ENCODE data around the gene KLK8. TPM values are rescaled to one million over a fixed set of nuclear protein-coding genes. Genes with fewer than 3 reads are reported as not detected.
"Not testable (repeated sequence)": the region's sequence is repeated elsewhere in the genome, so short reads cannot be mapped to it uniquely, and the experiment has no call there.

KLK8 gene
- total RNA-seq, 1 donor from 2014 or later: not detected

GRCh38 chr19:50975766-50976165, 25.6 kb downstream of the KLK8 start:
- no peak for TF ChIP-seq CTCF (IDR thresholded peaks at IDR 0.05; ENCODE audit: unreplicated experiment)
- no peaks in the 10 kb centered on the region for H3K4me1 Mint-ChIP-seq (ENCODE audit: unreplicated experiment)
- H3K4me3 Mint-ChIP-seq (ENCODE audit: unreplicated experiment): no peak overlapping the region
- no peak for DNase-seq (ENCODE audit: low spot score)
- peaks cover 7% of the 10 kb centered on the region for H3K27me3 Mint-ChIP-seq (ENCODE audit: unreplicated experiment)
- H3K27ac Mint-ChIP-seq (ENCODE audit: unreplicated experiment): no peak overlapping the region
- H3K9me3 Mint-ChIP-seq (ENCODE audit: unreplicated experiment): no peaks in the 10 kb centered on the region
- H3K36me3 Mint-ChIP-seq (ENCODE audit: low read depth, unreplicated experiment): no peaks in the 10 kb centered on the region

GRCh38 chr19:50974702-50975556, 26.5 kb downstream of the KLK8 start:
- no peak for TF ChIP-seq CTCF (IDR thresholded peaks at IDR 0.05; ENCODE audit: unreplicated experiment)
- H3K9me3 Mint-ChIP-seq (ENCODE audit: unreplicated experiment): no peaks in the 10 kb centered on the region
- peaks cover 5% of the 10 kb centered on the region for H3K27me3 Mint-ChIP-seq (ENCODE audit: unreplicated experiment)
- H3K4me3 Mint-ChIP-seq (ENCODE audit: unreplicated experiment): no peak overlapping the region
- no peaks in the 10 kb centered on the region for H3K36me3 Mint-ChIP-seq (ENCODE audit: low read depth, unreplicated experiment)
- H3K27ac Mint-ChIP-seq (ENCODE audit: unreplicated experiment): no peak overlapping the region
- peaks cover 6% of the 10 kb centered on the region for H3K4me1 Mint-ChIP-seq (ENCODE audit: unreplicated experiment)
- DNase-seq (ENCODE audit: low spot score): no peak

GRCh38 chr19:50972795-50973376, 28.5 kb downstream of the KLK8 start:
- H3K4me3 Mint-ChIP-seq (ENCODE audit: unreplicated experiment): no peak overlapping the region
- no peaks in the 10 kb centered on the region for H3K36me3 Mint-ChIP-seq (ENCODE audit: low read depth, unreplicated experiment)
- H3K27me3 Mint-ChIP-seq (ENCODE audit: unreplicated experiment): peaks cover 6% of the 10 kb centered on the region
- H3K9me3 Mint-ChIP-seq (ENCODE audit: unreplicated experiment): no peaks in the 10 kb centered on the region
- peaks cover 13% of the 10 kb centered on the region for H3K4me1 Mint-ChIP-seq (ENCODE audit: unreplicated experiment)
- no peak for DNase-seq (ENCODE audit: low spot score)
- H3K27ac Mint-ChIP-seq (ENCODE audit: unreplicated experiment): no peak overlapping the region
- TF ChIP-seq CTCF (IDR thresholded peaks at IDR 0.05; ENCODE audit: unreplicated experiment): no peak

GRCh38 chr19:50969810-50970209, 31.6 kb downstream of the KLK8 start:
- DNase-seq (ENCODE audit: low spot score); H3K27ac Mint-ChIP-seq (ENCODE audit: unreplicated experiment); H3K9me3 Mint-ChIP-seq (ENCODE audit: unreplicated experiment); H3K4me3 Mint-ChIP-seq (ENCODE audit: unreplicated experiment); H3K36me3 Mint-ChIP-seq (ENCODE audit: low read depth, unreplicated experiment): not testable (repeated sequence)
- Mint-ChIP-seq H3K27me3 (ENCODE audit: unreplicated experiment) (peaks cover 11% of the 10 kb centered on the region), H3K4me1 (ENCODE audit: unreplicated experiment) (peaks cover 16% of the 10 kb centered on the region)

GRCh38 chr19:50969413-50969760, 32.0 kb downstream of the KLK8 start, which contains the start of gene KLK6:
TSS of gene KLK6 (minus strand) at chr19:50969591. CDS start at chr19:50968104, 1,487 bp downstream.
- Mint-ChIP-seq H3K9me3 (ENCODE audit: unreplicated experiment) (no peaks in the 10 kb centered on the region), H3K27me3 (ENCODE audit: unreplicated experiment) (peaks cover 12% of the 10 kb centered on the region), H3K36me3 (ENCODE audit: low read depth, unreplicated experiment) (no peaks in the 10 kb centered on the region), H3K4me3 (ENCODE audit: unreplicated experiment) (no peak within 1 kb of the TSS), H3K4me1 (ENCODE audit: unreplicated experiment) (peaks cover 16% of the 10 kb centered on the region), H3K27ac (ENCODE audit: unreplicated experiment) (no peak within 1 kb of the TSS)
- TF ChIP-seq CTCF (IDR thresholded peaks at IDR 0.05; ENCODE audit: unreplicated experiment): no peak
- DNase-seq (ENCODE audit: low spot score): no peak
